IPS-11a (cell line): ENCODE results near the gene SNX10.

Source experiments
- H3K4me3 ChIP-seq: one replicate; pipeline ENCODE4 v1.5.1; 2013; ENCODE audit warnings: low read depth, low read length, control low read depth

Gene SNX10

GRCh38 chr7:26295586-26295985, 3.9 kb downstream of the SNX10 start:
- H3K4me3 ChIP-seq, result no peak overlapping the region

GRCh38 chr7:26298472-26299058, 6.9 kb downstream of the SNX10 start:
- no peak overlapping the region for H3K4me3 ChIP-seq

GRCh38 chr7:26305090-26305868, 13.6 kb downstream of the SNX10 start:
- no peak overlapping the region for H3K4me3 ChIP-seq

- no peak overlapping the region for H3K4me3 ChIP-seq
These were observed 14.4 kb downstream of the SNX10 start for GRCh38 chr7:26305869-26306665.

GRCh38 chr7:26306790-26307189, 15.1 kb downstream of the SNX10 start:
- no peak overlapping the region for H3K4me3 ChIP-seq

GRCh38 chr7:26307226-26307625, 15.6 kb downstream of the SNX10 start:
- no peak overlapping the region for H3K4me3 ChIP-seq

GRCh38 chr7:26307791-26308190, 16.1 kb downstream of the SNX10 start:
- no peak overlapping the region for H3K4me3 ChIP-seq

GRCh38 chr7:26308551-26308950, 16.9 kb downstream of the SNX10 start:
- no peak overlapping the region for H3K4me3 ChIP-seq

GRCh38 chr7:26309089-26309488, 17.4 kb downstream of the SNX10 start:
- H3K4me3 ChIP-seq, result no peak overlapping the region

GRCh38 chr7:26311798-26312197, 20.1 kb downstream of the SNX10 start:
- H3K4me3 ChIP-seq, result no peak overlapping the region

GRCh38 chr7:26317211-26317610, 25.5 kb downstream of the SNX10 start:
- no peak overlapping the region for H3K4me3 ChIP-seq

- no peak overlapping the region for H3K4me3 ChIP-seq
These were observed 27.3 kb downstream of the SNX10 start for GRCh38 chr7:26318921-26319320.

GRCh38 chr7:26319636-26320035, 28.0 kb downstream of the SNX10 start:
- H3K4me3 ChIP-seq, result no peak overlapping the region

GRCh38 chr7:26320878-26321277, 29.2 kb downstream of the SNX10 start:
- no peak overlapping the region for H3K4me3 ChIP-seq

GRCh38 chr7:26321435-26321834, 29.8 kb downstream of the SNX10 start:
- H3K4me3 ChIP-seq, result no peak overlapping the region

GRCh38 chr7:26326211-26326610, 34.5 kb downstream of the SNX10 start:
- no peak overlapping the region for H3K4me3 ChIP-seq

- no peak overlapping the region for H3K4me3 ChIP-seq
These were observed 37.1 kb downstream of the SNX10 start for GRCh38 chr7:26328498-26329390.

GRCh38 chr7:26329520-26330255, 38.0 kb downstream of the SNX10 start:
- no peak overlapping the region for H3K4me3 ChIP-seq

- no peak overlapping the region for H3K4me3 ChIP-seq
These were observed 39.5 kb downstream of the SNX10 start for GRCh38 chr7:26331113-26331512.

GRCh38 chr7:26331789-26332188, 40.1 kb downstream of the SNX10 start:
- H3K4me3 ChIP-seq, result no peak overlapping the region
